GM19239 (cell line): ENCODE measurements around the gene GFI1.
"Not testable (repeated sequence)": the region's sequence is repeated elsewhere in the genome, so short reads cannot be mapped to it uniquely, and the experiment has no call there.

ENCODE experiments used
- DNase-seq: peaks from one replicate; pipeline ENCODE4 v3.0.0; 2011; ENCODE audit warnings: low spot score; ENCODE audit not compliant: insufficient read length
- FAIRE-seq: peaks from 2 replicates; lab custom pipeline; 2011; peaks lifted over from hg19 to GRCh38; lab: Jason Lieb, UNC

Gene GFI1

DNA sequence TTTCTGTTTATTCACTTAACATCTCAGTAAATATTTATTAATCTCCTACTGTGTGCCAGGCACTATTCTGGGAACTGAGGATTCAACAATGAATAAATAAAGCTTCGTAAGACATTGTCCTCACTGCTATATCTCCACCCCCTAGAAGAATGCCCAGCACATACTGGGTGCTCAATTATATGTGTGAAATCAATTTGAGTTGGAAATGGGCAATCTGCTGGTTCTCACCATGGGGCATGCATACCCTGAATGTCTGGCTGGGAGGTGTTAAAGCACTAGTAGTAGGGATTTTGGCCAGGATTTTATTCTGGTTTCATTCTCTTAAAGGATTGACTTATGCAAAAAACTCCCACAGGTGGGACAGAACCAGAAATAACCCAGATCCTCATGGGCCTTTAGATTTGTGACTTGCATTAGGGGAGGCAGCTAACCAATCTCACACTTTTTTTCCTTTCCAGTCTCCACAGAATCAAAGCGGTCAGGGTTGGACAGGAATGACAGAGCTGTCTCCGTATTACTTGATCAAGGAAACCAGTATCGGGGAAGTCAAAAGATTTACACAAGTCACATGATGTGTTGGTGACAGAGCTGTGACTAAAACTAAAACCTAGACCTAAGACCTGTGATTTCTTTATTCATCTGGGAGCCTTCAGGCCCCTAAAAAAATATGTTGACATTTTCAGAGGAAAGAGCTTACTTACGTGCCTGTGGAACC lies 12.8 kb downstream of the GFI1 start:
- FAIRE-seq (peak; percentile 93), DNase-seq (no peak)

DNA sequence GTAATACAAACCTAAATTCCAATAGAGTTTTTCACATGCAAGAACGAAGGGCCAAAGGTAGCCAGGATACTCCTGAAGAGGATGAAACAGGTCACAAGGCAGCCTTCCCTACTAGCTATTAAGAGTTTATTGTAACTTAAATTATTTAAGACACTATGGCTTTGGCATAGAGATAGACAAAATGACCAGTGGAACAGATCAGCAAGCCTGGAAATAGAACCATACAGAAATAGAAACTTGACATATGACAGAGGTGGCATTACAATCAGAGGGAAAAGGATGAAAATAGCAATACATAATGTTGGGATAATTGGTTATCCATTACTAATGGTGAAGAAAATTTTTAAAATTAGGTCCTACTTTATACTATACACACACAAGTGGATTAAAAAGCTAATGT lies 16.5 kb downstream of the GFI1 start:
- FAIRE-seq (no peak), DNase-seq (no peak)

DNA sequence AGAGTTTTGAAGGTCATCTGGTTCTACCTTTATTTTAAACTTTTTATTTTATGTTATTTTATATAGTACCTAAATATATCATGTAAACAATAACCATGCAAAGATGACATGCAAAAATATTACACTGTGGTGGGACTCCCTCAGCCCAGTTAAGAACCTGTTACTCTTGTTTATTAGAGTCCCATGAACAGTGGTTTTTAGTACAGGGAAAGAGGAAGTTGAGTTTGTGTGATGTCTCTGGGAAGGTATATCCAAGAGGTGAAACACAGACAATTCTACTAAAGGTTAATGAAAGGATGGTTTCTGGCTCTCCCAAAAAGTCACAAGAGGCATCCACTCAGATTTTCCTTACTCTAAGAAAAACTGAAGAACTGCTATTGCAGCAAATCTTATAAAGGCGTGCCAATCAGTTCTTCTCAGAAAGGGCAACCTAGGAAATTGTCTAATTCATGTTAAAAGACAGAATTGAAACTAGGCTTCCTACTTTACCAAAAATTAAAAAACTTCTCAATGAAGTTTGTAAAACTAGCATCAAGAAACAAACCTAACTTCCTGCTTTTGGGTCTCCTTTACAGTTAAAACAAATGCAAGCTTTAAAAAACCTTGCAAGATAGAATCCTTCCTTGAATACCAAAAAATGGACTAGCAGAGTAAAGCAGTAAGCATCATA lies 19.9 kb downstream of the GFI1 start:
- peak; percentile 21 for FAIRE-seq
- no peak for DNase-seq

DNA sequence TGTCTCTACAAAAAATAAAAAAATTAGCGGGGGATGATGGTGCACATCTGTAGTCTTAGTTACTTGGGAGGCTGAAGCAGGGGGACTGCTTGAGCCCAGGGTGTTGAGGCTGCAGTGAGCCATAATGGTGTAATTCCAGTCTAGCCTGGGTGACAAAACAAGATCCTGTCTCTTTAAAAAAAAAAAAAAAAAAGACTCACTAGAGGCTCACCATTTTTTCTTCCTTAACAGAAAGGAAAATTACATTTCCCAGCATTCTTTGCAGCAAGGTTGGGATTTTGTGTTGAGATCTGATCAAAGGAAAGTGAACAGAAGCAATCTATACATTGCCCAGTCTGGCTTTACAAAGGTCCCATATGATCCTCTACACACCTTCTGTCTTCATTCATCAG lies 21.5 kb downstream of the GFI1 start:
- DNase-seq, result no peak
- no peak for FAIRE-seq

DNA sequence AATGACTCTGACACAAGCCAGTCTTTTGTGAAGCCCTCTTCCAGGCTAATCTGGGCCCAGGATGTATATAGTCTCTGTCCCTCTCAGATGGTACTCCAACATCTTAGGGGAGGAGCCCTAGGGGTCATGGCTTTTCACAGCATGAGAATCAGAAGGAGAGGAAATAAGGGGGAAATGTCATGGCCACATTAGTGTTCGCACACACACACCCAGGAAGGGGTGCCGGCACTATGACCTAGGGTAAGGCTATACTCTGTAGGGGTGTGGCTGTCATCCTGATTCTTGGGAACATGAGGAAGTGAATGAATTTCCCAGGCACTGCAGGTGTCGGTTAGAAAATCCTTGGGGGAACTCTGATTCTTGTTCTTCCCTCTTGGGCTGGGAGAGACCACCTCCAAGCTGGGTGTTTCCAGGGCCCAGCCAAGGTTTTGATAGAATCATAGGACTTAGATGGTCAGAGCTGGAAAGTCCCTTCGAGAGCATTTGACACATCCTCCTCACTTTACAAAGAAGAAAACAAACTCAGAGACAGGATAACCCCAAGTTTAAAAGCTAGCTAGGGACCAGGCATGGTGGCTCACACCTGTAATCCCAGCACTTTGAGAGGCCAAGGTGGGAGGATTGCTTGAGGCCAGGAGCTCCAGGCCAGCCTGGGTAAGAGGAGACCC lies 22.0 kb downstream of the GFI1 start:
- FAIRE-seq, result peak; percentile 62
- DNase-seq, result no peak

DNA sequence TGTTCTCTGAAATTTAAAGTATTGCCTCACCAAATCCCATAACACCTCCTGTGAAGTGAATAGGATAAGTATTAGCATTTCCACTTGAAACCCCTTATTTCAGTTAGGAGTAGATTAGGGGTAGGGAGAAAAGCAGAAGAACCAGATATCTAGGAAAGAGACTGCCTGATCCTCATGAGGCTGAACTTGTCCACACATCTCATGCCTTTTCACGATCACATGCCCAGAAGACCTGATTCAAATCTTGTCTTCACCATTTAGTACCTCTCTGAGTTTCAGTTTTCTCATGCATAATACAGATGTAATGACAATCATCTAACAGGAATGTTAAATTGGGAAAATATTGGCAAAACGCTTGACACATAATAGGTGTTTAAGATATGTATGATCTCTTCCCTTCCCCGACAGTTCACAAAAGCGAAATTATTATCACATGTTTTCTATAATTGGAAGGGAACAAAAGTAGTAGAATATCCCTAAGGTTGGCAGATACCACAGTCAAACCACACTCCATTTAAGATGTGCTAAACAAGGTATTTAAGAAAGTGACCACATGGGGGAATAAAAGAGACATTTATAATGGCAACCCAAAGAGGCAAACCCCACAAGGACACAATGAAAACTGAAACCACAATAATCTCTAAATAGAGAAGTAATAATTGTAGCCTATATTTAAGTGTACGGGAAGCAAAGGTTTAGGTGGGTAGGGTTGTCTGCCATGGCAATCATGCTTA lies 25.2 kb downstream of the GFI1 start:
- DNase-seq (no peak), FAIRE-seq (peak; percentile 87)

DNA sequence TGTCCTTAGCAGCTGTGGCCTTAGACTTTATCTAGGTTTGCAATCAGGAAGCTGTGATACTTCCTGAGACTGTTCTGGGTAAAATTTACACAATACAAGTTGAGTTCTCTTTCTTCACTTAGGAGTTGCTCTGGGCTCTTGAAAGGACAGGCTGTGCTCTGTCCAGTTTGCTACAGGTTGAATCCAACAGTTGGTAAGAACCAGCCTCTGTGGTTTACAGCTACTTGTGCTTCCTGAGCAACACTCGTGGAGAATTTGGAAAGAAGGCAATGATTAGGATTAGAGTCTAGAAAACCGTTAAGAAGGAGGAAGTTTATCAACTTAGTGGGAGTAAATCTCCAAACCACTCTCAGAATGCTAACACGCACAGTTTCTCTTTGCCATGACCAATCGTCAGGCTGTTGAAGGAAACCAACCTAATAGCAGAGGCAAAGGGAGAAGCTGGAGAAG lies 26.8 kb downstream of the GFI1 start:
- peak; percentile 88 for FAIRE-seq
- no peak for DNase-seq

DNA sequence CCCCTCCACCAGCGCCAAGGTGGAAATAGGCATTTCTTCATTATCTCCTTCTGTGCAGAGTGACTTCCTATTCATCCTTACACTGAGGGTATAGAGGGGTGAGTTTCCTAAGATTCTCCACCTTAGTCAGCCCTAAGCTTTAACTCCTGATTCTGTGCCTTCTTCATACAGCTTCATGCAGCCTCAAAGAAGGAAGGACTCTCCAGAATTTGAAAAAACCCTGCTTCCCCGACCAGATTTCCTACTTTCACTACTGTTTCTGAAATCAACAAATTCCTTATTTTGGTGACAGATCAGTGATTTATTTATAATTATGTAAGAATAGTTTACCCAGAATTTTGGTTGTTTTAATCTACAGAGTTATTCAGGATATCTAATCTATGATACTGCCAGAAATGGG lies 28.6 kb downstream of the GFI1 start:
- FAIRE-seq (peak; percentile 18), DNase-seq (no peak)

DNA sequence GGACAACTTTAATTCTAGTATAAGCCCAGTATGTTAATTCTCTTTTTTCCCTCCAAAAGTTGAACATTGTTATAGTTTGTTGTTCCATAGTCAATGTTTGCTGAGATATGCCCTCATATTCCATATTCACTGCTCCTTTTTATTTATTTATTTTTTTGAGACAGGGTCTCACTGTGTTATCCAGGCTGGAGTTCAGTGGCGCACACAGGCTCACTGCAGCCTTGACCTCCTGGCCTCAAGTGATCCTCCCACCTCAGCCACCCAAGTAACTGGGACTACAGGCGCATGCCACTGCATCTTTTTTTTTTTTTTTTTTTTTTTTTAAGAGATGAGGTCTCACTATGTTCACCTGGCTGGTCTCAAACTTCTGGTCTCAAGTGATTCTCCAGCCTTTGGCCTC lies 38.7 kb downstream of the GFI1 start:
- DNase-seq (no peak), FAIRE-seq (no peak)

DNA sequence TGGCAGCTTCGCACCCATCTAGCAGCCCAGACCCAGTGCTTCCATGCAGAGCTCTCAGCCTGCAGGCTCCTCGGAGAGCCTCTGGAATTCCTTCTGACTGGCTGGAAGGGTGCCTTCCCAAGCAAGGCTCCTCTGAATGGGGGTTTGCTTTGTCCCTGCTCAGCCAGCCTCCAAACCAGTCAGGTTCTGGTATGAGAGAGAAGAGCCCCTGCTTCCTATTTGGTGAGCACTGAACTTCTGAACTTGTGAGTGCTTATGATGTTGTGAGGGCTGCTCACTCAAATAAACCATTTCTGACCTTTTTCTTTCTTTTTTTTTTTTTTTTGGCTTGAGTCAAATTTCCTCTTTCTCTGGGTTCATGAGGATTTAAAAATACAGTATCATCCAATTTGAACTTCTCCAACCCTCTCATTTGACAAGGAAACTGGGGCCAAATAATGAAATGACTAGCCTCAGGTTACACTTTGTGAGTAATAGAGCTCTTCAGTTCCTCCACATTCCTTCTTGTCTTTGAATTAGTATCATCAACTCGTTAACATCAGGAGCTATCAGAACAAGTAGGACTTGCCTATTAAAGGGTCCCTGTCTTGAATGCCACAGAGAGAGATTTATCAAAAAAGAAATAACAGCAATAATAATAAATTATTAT lies 39.6 kb downstream of the GFI1 start:
- DNase-seq (no peak), FAIRE-seq (no peak)

DNA sequence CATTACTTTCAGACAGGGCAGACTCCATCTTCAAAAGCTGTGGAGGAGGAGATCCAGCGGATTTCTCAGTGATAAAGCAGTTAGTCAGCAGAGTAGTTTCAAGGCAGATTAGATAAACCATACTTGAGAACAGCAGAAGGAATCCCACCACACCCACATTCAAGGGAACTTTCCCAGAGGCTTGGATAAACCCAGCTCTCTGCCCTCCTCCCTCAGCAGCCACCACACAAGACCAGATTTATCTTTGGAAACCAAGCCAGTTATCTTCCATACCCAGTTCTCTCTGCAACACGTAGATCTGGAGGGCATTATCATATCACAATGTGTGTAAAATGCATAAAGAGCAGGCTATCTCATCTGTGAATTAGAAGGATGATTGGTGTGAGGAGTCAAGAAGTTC lies 40.2 kb downstream of the GFI1 start:
- DNase-seq, result no peak
- FAIRE-seq, result no peak

DNA sequence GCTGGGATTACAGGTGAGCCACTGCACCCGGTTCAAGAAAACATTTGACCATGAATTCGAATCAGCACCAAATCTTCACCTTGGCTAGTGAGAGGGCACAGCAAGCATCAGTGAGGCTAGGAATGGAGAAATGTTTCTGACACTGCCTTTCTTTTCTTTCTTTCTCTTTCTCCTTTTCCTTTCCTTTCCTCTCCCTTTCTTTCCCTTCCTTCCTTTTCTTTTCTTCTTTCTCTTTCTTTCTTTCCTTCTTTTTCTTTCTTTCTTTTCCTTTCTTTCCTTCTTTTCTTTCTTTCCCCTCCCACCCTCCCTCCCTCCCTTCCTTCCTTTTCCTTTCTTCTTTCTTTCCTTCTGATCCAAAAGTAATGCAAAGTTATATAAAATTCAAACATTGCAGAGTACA lies 40.9 kb downstream of the GFI1 start:
- no peak for DNase-seq

DNA sequence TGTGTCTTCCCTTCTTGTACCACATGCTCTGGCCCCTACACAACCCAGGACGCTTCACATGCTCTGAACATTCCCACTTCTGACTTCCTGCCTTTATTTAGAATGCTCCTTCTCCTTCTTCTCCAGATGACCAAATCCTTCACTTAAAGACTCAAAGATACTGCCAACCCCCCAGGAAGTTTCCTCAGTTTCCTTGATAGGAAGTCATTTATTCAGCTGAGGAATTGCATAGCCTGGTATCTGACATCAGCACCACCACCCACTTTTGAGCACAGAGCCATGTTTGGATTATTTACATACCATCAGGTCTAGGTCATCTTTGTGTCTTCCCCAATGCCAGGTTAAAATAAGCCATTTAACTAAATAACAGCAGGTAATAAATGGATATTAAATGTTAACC lies 42.4 kb downstream of the GFI1 start:
- DNase-seq (no peak), FAIRE-seq (no peak)

More for the DNA sequence above, 40.9 kb downstream of the GFI1 start:
- FAIRE-seq, result no peak

DNA sequence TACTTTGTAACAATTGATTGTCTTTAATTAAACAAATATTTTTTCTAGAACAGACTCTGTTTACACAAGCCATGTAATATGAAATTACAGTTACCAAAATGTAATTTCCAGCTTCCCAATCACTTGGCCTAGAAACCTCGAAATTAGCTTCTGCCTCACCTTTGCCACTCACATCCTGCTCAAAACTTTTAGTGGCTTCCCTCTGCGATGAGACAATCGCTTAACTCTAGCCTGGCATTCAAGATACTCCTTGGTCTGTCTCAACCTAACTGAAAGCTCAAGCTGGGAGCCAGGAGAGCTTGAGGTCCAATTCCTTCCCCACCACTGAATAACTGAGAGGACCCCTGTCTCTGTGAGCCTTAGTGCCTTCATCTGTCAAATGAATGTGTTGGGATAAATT lies 42.8 kb downstream of the GFI1 start:
- DNase-seq, result no peak
- FAIRE-seq, result no peak

DNA sequence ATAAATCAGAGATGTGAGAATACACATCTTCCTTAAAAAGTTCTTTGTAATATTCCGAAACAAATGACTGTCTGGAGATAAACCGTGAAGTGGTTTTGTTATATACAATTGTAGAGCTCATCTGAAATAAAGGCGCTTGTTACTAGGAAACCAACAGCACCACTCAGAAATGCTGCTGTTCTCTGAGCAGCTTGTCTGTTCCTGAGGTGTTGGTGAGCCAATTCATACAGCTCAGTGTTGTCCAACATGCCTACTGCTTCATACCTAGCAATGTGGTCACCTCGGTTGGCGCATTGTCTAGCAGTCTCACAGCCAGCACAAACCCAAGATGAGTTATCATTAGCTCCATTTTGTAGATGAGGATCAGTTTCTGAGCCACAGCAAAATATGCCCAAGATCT lies 44.4 kb downstream of the GFI1 start:
- no peak for DNase-seq
- no peak for FAIRE-seq

DNA sequence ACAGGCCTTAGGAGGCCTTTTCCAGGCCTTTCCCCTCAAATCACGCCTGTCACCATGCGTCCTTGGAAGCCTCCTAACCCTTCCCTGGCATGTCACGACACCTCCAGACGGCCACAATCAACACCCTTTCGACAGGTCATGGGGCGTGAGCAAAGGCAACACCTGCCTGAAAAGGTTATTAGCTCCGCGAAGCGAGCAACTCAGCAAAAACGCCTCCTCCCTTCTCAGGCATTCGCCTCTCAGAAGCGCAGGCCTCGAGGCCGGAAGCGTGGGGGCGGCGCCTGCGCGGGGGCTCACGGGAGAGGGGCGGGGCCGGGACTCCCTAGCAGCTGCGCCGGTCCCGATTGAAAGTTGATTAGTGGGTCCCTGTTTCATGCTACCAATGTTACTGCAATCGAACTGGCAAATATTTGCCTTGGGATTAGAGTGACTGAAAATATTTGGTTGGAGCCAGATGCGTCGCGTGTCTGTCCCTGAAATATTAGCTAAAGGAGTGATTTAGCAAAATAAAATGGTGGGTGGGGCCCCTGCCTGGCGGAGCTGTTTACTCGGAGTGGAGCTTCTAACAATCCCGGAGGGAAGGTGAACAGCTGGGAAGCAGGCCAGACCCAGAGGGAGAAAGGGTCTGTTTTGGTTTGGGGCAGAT lies 44.9 kb downstream of the GFI1 start:
- no peak for FAIRE-seq
- no peak for DNase-seq

DNA sequence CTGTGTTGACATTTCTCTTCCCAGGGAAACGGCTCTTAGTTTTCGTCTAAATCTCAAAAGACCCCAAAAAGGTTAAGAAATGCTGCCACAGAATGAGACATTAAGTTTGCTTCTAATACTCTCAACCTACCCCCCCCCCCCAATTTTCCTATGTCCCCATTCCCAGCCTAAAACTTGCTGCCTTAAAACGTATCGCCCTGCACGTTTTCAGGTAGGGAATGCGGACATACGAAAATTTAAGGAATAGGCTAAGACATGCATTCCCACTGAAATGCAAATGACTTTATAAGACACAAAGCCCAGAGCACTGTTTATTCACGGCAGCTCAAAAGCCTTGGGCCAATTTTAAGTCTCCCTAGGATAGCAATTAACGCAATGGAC lies 45.4 kb downstream of the GFI1 start:
- no peak for DNase-seq
- no peak for FAIRE-seq

DNA sequence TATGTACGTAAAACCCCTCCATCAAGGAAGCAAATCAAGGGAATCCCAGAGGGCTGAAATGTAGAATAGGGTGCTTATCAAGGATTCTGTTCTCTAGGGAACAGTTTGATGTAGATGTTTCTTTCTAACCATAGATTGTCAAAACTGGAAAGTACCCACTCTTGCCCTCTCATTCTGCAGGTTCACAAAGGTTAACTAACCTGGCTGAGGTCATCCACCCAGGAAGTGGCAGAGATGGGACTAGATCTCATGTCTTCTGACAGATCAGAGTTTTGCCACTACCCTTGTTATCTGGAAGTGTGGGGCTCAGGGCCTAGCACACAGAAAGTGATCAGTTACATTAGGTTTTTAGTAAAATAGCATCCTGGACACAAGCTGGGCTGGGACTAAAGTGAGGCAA lies 47.4 kb downstream of the GFI1 start:
- FAIRE-seq (no peak), DNase-seq (no peak)

DNA sequence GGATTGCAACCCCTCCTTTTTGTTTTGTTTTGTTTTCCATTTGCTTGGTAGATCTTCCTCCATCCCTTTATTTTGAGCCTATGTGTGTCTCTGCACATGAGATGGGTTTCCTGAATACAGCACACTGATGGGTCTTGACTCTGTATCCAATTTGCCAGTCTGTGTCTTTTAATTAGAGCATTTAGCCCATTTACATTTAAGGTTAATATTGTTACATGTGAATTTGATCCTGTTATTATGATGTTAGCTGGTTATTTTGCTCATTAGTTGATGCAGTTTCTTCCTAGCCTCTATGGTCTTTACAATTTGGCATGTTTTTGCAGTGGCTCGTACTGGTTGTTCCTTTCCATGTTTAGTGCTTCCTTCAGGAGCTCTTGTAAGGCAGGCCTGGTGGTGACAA lies 52.2 kb downstream of the GFI1 start:
- not testable (repeated sequence) for DNase-seq

DNA sequence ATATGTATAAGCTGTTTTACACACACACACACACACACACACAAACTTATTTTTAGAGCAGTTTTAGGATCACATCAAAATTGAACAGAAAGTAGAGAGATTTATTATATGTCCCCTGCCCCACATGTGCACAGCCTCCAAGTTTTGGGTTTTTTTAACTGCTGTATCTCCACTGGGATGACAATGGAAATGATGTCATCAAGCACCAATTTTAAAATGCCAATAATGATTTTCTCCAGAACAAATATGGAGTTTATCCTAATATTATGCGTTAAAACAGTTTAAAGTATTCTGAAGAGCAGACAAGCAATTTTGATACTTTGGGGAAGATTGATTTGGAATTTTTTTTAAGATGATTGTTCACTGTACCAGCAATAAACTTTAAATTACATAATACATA lies 56.7 kb downstream of the GFI1 start:
- no peak for DNase-seq
- no peak for FAIRE-seq

More for the DNA sequence above, 52.2 kb downstream of the GFI1 start:
- not testable (repeated sequence) for FAIRE-seq
